RWPE2 (cell line): ENCODE measurements around the gene CROCC2.

Experiments
- ATAC-seq: fragments of 200-7000 bp; cut with Tn5 transposase; 3 replicates; pipeline ENCODE4 v1.9.1; 2021; ENCODE audit warnings: low read depth
- DNase-seq: peaks from one replicate; pipeline ENCODE4 v3.0.0-alpha.2; 2020; ENCODE audit warnings: low spot score
- H3K27ac ChIP-seq: fragments of 450-650 bp; 2 replicates; pipeline ENCODE4 v1.5.1; 2017; ENCODE audit warnings: mild to moderate bottlenecking; ENCODE audit not compliant: poor library complexity, severe bottlenecking
- H3K27me3 ChIP-seq: fragments of 250-450 bp; sonication (Bioruptor Pico); 2 replicates; pipeline ENCODE4 v1.5.1; 2021; ENCODE audit warnings: mild to moderate bottlenecking, moderate library complexity; ENCODE audit not compliant: insufficient read depth, poor library complexity, severe bottlenecking
- H3K36me3 ChIP-seq: fragments of 250-450 bp; sonication (Bioruptor Pico); 2 replicates; pipeline ENCODE4 v1.5.1; 2020; ENCODE audit warnings: low read depth, mild to moderate bottlenecking, moderate library complexity
- H3K4me1 ChIP-seq: fragments of 250-450 bp; sonication (Bioruptor Pico); 2 replicates; pipeline ENCODE4 v1.5.1; 2021; ENCODE audit warnings: mild to moderate bottlenecking, moderate library complexity; ENCODE audit not compliant: insufficient read depth, poor library complexity, severe bottlenecking
- H3K4me3 ChIP-seq: fragments of 250-450 bp; sonication (Bioruptor Pico); 2 replicates; pipeline ENCODE4 v1.5.1; 2021; ENCODE audit warnings: mild to moderate bottlenecking, moderate library complexity; ENCODE audit not compliant: severe bottlenecking
- H3K9me3 ChIP-seq: fragments of 250-450 bp; sonication (Bioruptor Pico); 2 replicates; pipeline ENCODE4 v1.5.1; 2021; ENCODE audit warnings: mild to moderate bottlenecking, moderate library complexity; ENCODE audit not compliant: severe bottlenecking
- TF ChIP-seq, protein P1 (sequence below): fragments of 450-650 bp; IDR thresholded peaks from one replicate; pipeline ENCODE4 v1.5.1; 2017; ENCODE audit warnings: mild to moderate bottlenecking, moderate library complexity; ENCODE audit not compliant: poor library complexity, severe bottlenecking

The CROCC2 gene

DNA sequence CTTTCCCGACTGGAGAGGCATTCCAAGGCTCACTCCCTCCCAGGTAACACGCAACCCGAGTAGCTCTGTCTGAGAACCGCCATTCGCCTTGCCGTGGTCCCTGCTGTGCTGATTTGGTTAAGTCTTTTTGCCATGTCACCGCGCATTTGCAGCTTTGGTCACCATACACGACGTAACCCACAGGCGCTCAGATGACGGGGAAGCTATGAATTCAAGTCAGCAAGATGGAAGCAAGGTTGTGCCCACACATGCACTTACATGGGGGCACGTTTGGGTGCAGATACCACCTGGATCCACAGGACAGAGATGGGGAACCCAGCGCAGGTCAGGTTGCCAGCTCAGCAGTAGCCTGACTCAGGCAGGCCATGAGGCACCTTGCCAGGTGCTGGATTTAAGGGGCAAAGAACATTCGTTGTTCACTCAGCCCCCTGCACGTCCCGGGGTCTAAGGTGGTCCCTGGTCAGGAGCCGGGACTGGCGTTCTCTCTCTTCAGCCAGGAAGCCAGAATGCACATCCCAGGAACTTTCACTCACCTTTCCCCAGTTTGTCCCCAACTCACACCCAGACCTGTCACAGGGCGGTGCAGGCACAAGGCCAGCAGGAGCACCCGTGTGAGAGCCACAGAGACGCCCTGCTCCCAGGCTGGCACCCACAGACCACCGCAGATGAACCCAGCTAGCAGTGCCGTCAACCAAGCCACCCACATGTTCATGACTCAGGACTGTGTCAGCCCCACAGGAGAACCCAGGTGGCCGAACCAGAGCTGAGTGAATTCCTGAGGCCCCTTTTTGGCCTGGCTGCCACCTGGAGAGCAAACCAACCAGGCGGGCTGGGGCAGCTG is 112.1 kb downstream of the CROCC2 start:
- peak; percentile 34 for DNase-seq
- H3K27me3 ChIP-seq = no peaks in the 10 kb centered on the region
- H3K27ac ChIP-seq = no peak overlapping the region
- TF ChIP-seq, protein P1, sequence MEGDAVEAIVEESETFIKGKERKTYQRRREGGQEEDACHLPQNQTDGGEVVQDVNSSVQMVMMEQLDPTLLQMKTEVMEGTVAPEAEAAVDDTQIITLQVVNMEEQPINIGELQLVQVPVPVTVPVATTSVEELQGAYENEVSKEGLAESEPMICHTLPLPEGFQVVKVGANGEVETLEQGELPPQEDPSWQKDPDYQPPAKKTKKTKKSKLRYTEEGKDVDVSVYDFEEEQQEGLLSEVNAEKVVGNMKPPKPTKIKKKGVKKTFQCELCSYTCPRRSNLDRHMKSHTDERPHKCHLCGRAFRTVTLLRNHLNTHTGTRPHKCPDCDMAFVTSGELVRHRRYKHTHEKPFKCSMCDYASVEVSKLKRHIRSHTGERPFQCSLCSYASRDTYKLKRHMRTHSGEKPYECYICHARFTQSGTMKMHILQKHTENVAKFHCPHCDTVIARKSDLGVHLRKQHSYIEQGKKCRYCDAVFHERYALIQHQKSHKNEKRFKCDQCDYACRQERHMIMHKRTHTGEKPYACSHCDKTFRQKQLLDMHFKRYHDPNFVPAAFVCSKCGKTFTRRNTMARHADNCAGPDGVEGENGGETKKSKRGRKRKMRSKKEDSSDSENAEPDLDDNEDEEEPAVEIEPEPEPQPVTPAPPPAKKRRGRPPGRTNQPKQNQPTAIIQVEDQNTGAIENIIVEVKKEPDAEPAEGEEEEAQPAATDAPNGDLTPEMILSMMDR = no peak
- no peak overlapping the region for H3K4me3 ChIP-seq
- H3K9me3 ChIP-seq = no peaks in the 10 kb centered on the region
- H3K4me1 ChIP-seq = no peaks in the 10 kb centered on the region
- H3K36me3 ChIP-seq = no peaks in the 10 kb centered on the region
- ATAC-seq = no peak

DNA sequence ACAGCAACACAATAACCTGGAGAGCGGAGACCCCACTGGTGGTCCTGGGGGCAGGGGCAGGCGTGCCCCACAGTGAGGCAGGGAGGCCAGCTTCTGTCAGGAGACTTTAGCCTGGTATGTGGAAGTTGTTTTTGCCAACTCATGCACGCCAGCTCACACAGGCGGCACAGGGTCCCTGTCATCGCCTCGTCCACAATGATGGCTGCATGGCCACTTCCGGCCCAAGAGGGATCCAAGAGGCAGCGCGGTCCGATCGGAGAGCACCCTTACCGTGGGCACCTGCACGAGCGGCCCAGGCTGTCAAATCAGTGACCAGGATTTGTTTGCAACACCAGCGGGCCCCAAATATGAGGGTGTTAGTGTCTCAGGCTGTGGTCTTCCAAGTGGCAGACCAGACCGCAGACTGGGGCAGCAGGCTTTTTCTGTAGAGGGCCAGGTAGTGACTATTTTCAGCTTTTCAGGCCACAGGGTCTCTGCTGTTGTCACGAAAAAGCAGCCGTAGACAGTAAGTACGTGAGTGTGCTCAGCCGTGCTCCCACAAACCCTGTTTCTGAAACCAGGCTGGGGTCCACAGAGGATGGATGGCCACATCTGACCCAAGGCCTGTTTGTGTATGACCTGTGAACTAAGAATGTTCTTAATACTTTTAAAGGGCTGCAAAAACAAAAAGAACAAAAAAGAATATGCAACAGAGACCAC is 113.5 kb downstream of the CROCC2 start:
- no peaks in the 10 kb centered on the region for H3K4me1 ChIP-seq
- TF ChIP-seq, protein P1 = no peak
- peak; percentile 38 for DNase-seq
- H3K9me3 ChIP-seq = no peaks in the 10 kb centered on the region
- no peak overlapping the region for H3K27ac ChIP-seq
- H3K27me3 ChIP-seq = no peaks in the 10 kb centered on the region
- ATAC-seq = no peak
- H3K4me3 ChIP-seq = no peak overlapping the region
- no peaks in the 10 kb centered on the region for H3K36me3 ChIP-seq

DNA sequence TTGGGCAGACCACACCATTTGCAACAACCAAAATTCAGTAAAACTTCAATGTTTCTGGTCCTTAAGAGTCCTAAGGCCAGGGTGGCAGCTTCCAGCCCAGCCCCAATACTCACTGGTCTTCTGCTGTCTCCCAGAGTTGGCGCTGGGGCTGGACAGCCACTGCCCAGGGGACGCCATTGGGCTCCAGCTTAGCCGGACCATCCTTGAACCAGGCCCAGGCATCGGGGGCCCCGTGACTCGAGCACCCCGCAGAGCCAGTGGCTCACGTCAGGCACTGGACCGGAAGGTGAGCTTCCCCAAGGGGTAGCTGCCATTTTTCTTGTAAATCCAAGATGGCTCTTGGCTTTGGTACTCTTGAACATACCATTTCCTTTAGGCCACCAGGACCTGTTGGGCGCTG is 114.1 kb downstream of the CROCC2 start:
- peaks cover 3% of the 10 kb centered on the region for H3K9me3 ChIP-seq
- H3K4me1 ChIP-seq = no peaks in the 10 kb centered on the region
- H3K4me3 ChIP-seq = no peak overlapping the region
- ATAC-seq = no peak
- no peaks in the 10 kb centered on the region for H3K27me3 ChIP-seq
- TF ChIP-seq, protein P1 = no peak
- no peak for DNase-seq
- H3K27ac ChIP-seq = no peak overlapping the region
- H3K36me3 ChIP-seq = no peaks in the 10 kb centered on the region

DNA sequence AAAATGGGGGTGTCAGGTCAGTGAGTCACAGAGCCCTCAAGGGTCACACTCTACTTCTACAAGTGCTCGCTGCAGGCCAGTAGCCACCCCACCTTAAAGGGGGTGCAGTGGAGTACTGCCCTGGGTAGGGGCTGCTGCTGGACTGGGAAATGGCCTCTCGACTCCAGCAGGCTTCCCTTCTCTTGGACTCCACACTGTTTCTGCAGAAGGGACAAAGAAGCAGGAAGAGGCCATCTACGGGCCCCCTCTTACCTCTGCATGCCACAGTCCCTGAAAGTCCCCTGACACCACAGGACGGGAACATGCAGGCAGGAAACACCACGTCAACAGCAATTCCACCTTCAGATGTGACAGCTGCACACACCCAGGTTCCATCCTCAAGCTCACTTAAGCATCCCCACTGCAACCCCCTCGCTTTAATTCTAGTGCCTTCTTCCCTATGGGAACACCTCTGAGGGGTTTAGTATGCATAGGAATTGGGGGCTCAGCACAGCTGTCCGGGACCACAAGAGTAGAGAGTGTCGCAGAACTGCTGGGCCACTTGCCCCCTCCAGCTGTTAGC is 114.6 kb downstream of the CROCC2 start:
- peaks cover 7% of the 10 kb centered on the region for H3K9me3 ChIP-seq
- no peak for ATAC-seq
- H3K27me3 ChIP-seq = no peaks in the 10 kb centered on the region

More for the DNA sequence above, 114.6 kb downstream of the CROCC2 start:
- TF ChIP-seq, protein P1 = no peak
- no peak overlapping the region for H3K4me3 ChIP-seq
- no peaks in the 10 kb centered on the region for H3K36me3 ChIP-seq
- H3K27ac ChIP-seq = no peak overlapping the region
- H3K4me1 ChIP-seq = no peaks in the 10 kb centered on the region
- DNase-seq = no peak
